ENCODE measurements around the gene PPP3CA. TPM values are rescaled to one million over a fixed set of nuclear protein-coding genes. Genes with fewer than 3 reads are reported as not detected.
"Not testable (repeated sequence)": the region's sequence is repeated elsewhere in the genome, so short reads cannot be mapped to it uniquely, and the experiment has no call there.

Gene PPP3CA
- total RNA-seq, 4 donors from 2014 or later, result 32.7 to 45.1 (median 44.0) TPM

- DNase-seq (ENCODE audit: low spot score in 2 of 2), result no peak
- Histone ChIP-seq H3K27me3 (no peaks in the 10 kb centered on the region), H3K27ac (no peak overlapping the region), H3K36me3 (no peaks in the 10 kb centered on the region), H3K4me1 (peaks cover 7 to 43% (median 16%) of the 10 kb centered on the region in 4 donors), H3K4me3 (no peak overlapping the region), H3K9me3 (no peaks in the 10 kb centered on the region)
- TF ChIP-seq EP300 (IDR thresholded peaks at IDR 0.05) (no peak), POLR2A (IDR thresholded peaks at IDR 0.05) (no peak)
- WGBS, 2 donors, result 78 to 83% methylated on average over 4 of the region's 4 CpGs
Measured at GRCh38 chr4:101098666-101099400, 248.5 kb downstream of the PPP3CA start.

- H3K27ac ChIP-seq; H3K4me1 ChIP-seq; H3K27me3 ChIP-seq; H3K9me3 ChIP-seq; H3K4me3 ChIP-seq; DNase-seq (ENCODE audit: low spot score in 2 of 2): not testable (repeated sequence)
- peaks cover 0 to 15% (median 0%) of the 10 kb centered on the region in 3 donors for H3K36me3 ChIP-seq
Measured at GRCh38 chr4:101092609-101093008, 254.7 kb downstream of the PPP3CA start.

- no peak overlapping the region for H3K4me3 ChIP-seq
- no peak for DNase-seq (ENCODE audit: low spot score in 2 of 2)
- TF ChIP-seq EP300 (IDR thresholded peaks at IDR 0.05), result no peak
- TF ChIP-seq CTCF (IDR thresholded peaks at IDR 0.05), result no peak
- TF ChIP-seq POLR2A (IDR thresholded peaks at IDR 0.05), result no peak
- no peaks in the 10 kb centered on the region for H3K4me1 ChIP-seq
- 88 to 92% methylated on average over 2 of the region's 2 CpGs for WGBS, 2 donors
- no peak overlapping the region for H3K27ac ChIP-seq
- no peaks in the 10 kb centered on the region for H3K27me3 ChIP-seq
- peaks cover 0 to 15% (median 0%) of the 10 kb centered on the region in 3 donors for H3K36me3 ChIP-seq
- no peaks in the 10 kb centered on the region for H3K9me3 ChIP-seq
Measured at GRCh38 chr4:101089168-101089567, 258.2 kb downstream of the PPP3CA start.

GRCh38 chr4:101086801-101087586 is 260.3 kb downstream of the PPP3CA start:
- no peaks in the 10 kb centered on the region for H3K9me3 ChIP-seq
- WGBS, 2 donors, result 97 to 100% methylated on average over 1 of the region's 1 CpG
- H3K27me3 ChIP-seq, result no peaks in the 10 kb centered on the region
- DNase-seq (ENCODE audit: low spot score in 2 of 2), result no peak
- H3K27ac ChIP-seq, result no peak overlapping the region
- no peak overlapping the region for H3K4me3 ChIP-seq
- TF ChIP-seq EP300 (IDR thresholded peaks at IDR 0.05), result no peak
- no peaks in the 10 kb centered on the region for H3K4me1 ChIP-seq
- H3K36me3 ChIP-seq, result peaks cover 0 to 2% (median 0%) of the 10 kb centered on the region in 3 donors

GRCh38 chr4:101083131-101083530 is 264.2 kb downstream of the PPP3CA start:
- Histone ChIP-seq H3K4me3 (no peak overlapping the region), H3K36me3 (peaks cover 0 to 4% (median 0%) of the 10 kb centered on the region in 3 donors), H3K27ac (no peak overlapping the region), H3K4me1 (peaks cover 0 to 4% (median under 1%) of the 10 kb centered on the region in 4 donors), H3K9me3 (no peaks in the 10 kb centered on the region), H3K27me3 (no peaks in the 10 kb centered on the region)
- no peak for DNase-seq (ENCODE audit: low spot score in 2 of 2)
- WGBS, 2 donors, result 66 to 71% methylated on average over 3 of the region's 3 CpGs
- TF ChIP-seq POLR2A (IDR thresholded peaks at IDR 0.05) (no peak), CTCF (IDR thresholded peaks at IDR 0.05) (no peak), EP300 (IDR thresholded peaks at IDR 0.05) (no peak)

GRCh38 chr4:101081695-101082369 is 265.5 kb downstream of the PPP3CA start:
- Histone ChIP-seq H3K4me3 (no peak overlapping the region), H3K27ac (no peak overlapping the region), H3K36me3 (peaks cover 0 to 4% (median 0%) of the 10 kb centered on the region in 3 donors), H3K9me3 (no peaks in the 10 kb centered on the region), H3K27me3 (no peaks in the 10 kb centered on the region), H3K4me1 (peaks cover 0 to 14% (median 3%) of the 10 kb centered on the region in 4 donors)
- no peak for DNase-seq (ENCODE audit: low spot score in 2 of 2)
- 93 to 96% methylated on average over 3 of the region's 3 CpGs for WGBS, 2 donors
- no peak for TF ChIP-seq EP300 (IDR thresholded peaks at IDR 0.05)
- TF ChIP-seq POLR2A (IDR thresholded peaks at IDR 0.05), result no peak
- no peak for TF ChIP-seq CTCF (IDR thresholded peaks at IDR 0.05)

Measured in tibial nerve (tissue), 4 donors.